Stimulated activated CD4-positive, alpha-beta T cell treated with anti-CD3 and anti-CD28 coated beads, Interleukin-12 subunit alpha, Interleukin-12 subunit beta, amount 100 ng/mL, for 24 hours (primary cell): ENCODE measurements around the gene TUBA4A.
"Not testable (repeated sequence)": the region's sequence is repeated elsewhere in the genome, so short reads cannot be mapped to it uniquely, and the experiment has no call there.

Experiments used
- DNase-seq, 2 experiments: peaks; one replicate each; pipeline ENCODE4 v3.0.0-alpha.2; 2020; ENCODE audit warnings: low read depth in 2 of 2

Gene TUBA4A

GRCh38 chr2:219253753-219254589 lies at the start of gene TUBA4A:
Gene TUBA4A, minus strand, starts transcription at chr2:219253918. Its CDS starts 60 bp downstream, at chr2:219253858.
- peak; percentile 77 to 87 for DNase-seq

DNA sequence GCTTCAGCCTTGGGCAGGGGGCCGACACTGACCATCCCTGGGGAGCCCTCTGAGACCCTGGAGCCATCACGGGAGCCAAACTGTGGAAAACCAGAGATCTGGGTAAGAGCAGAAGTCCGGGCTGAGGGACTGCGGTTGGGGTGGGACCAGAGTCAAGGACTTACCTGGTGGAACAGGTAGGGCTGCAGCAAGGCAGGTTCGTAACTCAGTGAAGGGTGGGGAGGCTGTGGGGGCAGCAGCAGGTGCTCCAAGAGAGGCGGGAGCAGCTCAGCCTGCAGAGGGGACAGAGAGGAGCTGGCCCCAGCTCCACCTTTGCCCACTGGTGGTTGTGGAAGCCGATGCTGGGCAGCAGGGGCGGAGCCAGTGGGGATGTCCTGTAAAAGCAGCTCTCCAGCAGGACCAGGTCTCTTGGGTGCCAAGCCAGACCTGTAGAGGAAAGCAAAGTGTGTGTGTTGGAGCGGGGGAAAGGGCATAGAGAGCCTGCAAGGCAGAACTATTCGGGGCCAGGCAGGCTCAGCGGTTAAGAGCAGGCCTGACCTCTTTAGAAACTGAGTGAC lies 48.8 kb upstream of the TUBA4A start:
- DNase-seq, result no peak

- no peak for DNase-seq
These were observed 46.3 kb upstream of the TUBA4A start for GRCh38 chr2:219300022-219300421.

DNA sequence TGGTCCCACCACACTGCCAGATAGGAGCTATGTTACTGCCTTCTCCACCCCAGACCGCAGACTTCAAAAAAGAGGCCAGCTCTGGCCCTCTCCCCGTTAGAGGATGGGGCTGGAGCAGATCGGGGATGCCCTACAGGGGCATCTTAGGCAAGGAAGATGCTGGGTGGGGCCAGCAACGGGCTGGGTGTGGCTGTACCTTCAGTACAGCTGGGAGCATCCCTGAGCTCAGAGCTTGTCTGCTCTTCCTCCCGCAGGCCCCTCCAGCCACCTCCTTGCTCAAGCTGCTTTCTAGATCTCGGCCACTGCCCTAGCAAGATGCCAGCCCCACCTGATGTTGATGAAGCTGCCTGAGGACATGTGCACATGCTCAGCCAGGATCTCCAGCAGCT lies 45.6 kb upstream of the TUBA4A start:
- no peak for DNase-seq

DNA sequence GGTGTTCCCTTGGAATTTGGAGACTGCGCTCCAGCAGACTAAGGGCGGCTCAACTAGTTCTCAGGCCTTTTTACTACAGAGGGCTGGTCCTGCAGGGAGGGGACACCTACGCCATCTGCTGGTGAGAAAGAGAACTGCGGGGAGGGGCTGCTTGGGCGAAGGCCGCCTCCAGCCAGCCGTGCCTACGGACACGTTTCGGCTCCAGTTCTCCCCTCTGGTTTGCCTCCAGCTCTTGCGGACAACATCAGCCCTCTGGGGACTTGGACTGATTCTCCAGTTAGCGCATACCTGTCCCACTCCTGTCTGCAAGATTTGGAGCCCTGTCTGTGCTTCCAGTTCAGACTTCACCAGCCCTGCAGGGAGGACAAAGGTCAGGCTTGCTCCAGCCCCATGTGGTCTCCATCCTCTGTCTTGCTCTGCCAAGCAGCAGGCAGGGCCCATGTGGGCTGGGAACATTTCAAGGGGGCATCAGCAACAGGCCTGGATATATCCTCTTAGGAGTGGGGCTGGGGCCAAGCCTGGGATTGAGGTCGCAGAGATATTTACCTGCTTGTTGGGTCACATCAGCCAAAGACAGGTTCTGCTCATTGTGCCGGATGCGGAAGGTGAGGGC lies 45.1 kb upstream of the TUBA4A start:
- DNase-seq, result peak; percentile 76 to 93

- no peak for DNase-seq
These were observed 44.2 kb upstream of the TUBA4A start for GRCh38 chr2:219297766-219298456.

- DNase-seq, result no peak
These were observed 43.1 kb upstream of the TUBA4A start for GRCh38 chr2:219296631-219297391.

DNA sequence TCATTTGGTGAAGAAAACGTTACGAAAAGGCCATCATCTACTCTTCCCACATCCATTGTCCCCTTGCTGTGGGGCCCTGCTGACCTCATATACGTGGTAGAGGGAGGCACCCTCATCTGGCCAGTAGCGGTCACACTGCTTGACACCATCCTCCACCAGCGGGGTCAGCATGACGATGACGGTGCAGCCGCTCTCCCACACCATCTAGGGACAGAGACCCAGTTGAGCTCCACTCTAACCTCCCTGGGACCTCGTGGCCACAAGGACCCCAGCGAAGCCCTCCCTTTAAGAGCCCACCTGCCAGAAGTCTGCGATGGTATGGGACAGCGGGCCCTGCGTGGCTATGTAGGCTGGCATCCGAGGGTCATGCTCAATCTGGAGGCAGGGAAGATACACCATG lies 42.4 kb upstream of the TUBA4A start:
- no peak for DNase-seq

GRCh38 chr2:219294356-219295351 lies 40.9 kb upstream of the TUBA4A start:
- DNase-seq, result peak; percentile 82 to 83

GRCh38 chr2:219293736-219294231 lies 40.1 kb upstream of the TUBA4A start:
- no peak for DNase-seq

DNA sequence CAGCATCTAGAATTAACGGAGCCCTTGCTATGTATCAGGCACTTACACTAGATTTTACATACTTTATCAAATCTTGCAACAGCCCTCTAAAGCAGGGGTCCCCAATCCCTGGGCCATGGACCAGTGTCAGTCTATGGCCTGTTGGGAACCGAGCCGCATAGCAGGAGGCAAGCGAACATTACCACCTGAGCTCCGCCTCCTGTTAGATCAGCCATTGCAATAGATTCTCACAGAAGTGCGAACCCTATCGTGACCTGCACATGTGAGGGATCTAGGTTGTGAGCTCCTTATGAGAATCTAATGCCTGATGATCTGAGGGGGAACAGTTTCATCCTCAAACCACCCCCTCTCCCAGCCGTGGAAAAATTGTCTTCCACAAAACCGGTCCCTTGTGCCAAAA lies 38.9 kb upstream of the TUBA4A start:
- DNase-seq, result no peak

GRCh38 chr2:219291910-219292490 lies 38.3 kb upstream of the TUBA4A start:
- no peak for DNase-seq

DNA sequence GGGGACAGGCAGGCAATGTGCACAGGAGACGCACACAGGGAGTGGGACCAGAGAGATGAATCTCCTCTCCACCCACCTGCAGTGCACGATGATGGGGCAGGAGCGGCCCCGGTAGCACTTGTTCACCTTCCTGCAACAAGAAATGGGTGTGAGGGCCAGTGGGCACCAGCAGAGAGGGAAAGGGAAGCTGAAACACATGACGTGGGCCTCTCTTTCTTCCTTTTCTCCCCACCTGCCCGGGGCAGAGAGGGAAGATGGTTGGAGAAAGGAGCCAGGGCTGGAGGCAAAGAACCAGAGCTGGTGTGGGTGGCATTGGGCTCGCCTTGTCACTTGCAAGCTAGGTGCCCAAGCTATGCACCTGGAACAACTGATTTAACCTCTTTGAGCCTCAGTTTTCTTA lies 37.7 kb upstream of the TUBA4A start:
- DNase-seq, result no peak

DNA sequence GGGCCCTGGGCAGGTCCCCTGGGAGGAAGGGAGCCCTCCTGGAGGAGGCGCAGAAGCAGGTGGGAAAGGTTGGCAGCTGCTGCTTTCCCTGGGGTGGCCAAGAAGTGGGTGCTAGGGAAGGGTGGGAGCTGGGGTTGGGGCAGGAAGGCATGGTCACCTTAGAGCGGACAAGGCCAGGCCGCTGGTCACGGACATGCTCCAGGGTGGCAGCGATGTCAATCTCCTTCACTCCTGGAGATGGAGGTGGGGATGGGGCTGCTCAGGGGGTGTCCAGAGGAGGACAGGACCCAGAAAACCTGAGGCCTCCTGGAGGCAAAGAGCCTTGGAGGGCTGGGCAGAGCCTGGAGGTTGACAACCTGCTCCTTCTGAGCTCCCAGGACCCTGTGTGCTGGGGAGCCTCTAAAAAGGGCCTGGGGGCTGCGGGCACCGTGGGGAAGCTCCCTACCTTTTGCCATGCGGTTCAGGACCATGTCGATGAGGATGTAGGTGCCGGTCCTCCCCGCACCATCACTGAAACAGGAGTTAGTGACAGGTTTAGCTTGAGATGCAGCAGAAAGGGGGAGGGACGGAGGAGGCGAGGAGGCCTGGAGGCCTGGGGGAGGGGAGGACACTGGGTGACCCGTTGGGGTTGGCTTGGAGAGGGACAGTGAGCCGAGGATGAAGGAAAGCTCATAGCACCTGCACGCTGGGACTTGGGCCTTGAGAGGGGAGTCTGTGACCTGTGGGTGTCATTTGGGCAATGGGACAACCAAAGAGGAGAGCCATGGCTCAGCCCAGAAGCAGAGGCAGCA lies 36.9 kb upstream of the TUBA4A start:
- DNase-seq, result no peak

DNA sequence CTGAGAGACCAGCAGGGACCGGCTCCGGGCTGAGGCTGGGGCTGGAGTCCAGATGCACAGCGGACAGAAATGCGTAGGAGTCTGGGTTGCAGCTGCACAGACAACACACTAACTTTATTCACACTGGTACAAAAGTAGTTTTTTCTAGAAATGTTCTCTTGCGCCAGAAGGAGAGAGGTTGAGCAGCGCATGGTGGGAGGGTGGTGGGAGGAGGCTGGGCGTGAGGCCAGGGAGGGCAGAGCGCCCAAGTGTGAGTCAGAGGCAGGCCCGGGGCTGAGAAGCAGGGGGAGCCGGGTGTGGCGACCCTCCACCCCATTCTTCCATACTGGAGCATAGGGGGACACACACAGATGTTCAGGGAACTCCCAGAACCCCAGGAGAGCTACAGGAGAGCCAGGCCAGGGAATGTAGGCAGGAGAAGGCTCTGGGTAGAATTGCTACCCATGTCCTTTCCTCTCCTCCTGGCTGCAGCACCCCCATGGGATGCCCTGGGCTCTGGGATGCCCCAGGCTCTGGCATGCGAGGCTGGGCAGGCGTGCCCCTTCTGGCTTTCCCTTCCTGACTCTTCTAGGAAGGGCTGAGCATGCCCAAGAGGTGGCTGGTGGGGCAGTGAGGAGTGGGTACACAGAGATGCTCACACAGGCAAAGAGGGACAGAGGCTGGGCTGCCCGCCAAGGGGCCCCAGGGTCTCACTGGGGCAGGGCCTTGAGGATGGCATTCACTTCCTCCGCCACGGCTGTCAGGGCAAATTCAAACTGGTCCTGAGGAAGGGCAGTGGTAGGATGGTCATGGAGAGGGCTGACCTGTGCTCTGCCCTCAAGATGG lies 36.0 kb upstream of the TUBA4A start:
- DNase-seq, result no peak

DNA sequence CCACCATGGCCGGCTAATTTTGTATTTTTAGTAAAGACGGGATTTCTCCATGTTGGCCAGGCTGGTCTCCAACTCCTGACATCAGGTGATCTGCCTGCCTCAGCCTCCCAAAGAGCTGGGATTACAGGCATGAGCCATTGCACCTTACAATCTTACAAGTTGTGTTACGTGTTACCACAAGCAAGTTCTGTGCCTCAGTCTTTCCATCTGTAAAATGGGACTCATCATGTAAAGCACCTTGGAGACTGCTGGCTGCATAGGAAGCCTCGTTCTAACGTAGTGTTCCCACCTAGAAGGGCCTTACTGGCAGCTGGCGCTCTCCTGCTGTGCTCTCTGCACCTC lies 35.4 kb upstream of the TUBA4A start:
- no peak for DNase-seq

DNA sequence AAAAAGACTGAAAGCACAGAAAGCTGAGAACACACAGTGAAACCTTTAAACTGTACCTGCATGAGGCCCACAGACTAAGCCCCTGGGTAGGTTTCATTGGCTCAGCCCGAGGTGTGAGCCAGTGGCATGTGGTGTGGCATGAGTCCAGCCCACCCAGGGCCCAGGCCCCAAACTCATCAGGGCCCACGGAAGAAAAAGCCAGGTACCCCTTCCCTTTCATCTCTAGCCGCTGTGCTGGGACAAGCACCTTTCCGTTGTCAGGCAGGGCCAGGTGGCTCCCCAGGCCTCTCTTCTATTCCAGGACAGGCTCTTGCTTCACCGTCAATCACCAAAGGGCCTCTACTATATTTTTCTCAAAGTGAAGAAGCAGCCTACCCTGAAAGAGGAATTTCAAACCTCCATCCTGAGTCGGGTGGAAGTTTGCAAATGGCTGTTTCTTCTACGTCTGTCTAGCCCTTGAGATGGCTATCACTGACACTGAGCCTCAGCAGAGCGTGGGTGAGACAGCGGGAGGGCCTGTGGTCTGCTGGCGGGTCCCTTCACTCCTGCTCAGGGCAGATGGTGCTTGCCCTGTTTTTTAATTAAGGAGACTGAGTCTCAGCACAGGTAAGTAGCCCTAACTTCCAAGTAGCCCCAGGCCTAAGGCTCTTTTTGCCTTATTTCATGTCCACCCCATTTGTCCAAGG lies 34.0 kb upstream of the TUBA4A start:
- DNase-seq, result no peak

- DNase-seq, result not testable (repeated sequence)
These were observed 33.4 kb upstream of the TUBA4A start for GRCh38 chr2:219287116-219287440.
